GM12878 (cell line): Measurements from ENCODE around the gene ARGLU1. TPM values are rescaled to one million over a fixed set of nuclear protein-coding genes. Genes with fewer than 3 reads are reported as not detected.

Source experiments
- MYC ChIP-seq: IDR thresholded peaks from 2 replicates; pipeline ENCODE4 v1.6.1; 2011; ENCODE audit warnings: mild to moderate bottlenecking, low read length, moderate library complexity, inconsistent platforms; ENCODE audit not compliant: insufficient read depth, insufficient replicate concordance, insufficient read length, severe bottlenecking
- polyA plus RNA-seq, 11 experiments: library from polyadenylated mRNA; depleted of rRNA in 4 of 11; unstranded in 6 of 11; stranded (reverse) in 5 of 11; fragments of >200 nt; fragmentation: Nextera tagmentation in 4 of 11; fragmentation: Illumina TruSeq in 1 of 11; extraction: Ambion mirVana in 4 of 11; extraction: Trizol in 1 of 11; gene quantifications; 1 replicate in 1 of 11; 2 replicates in 10 of 11; pipeline versions ENCODE4 v1.2.1 to v1.2.3, GENCODE V29; 2011 to 2016; ENCODE audit warnings: inconsistent platforms in 2 of 11, missing spikeins in 2 of 11, low read depth in 1 of 11
- total RNA-seq, 4 experiments: library from RNA; depleted of rRNA in 3 of 4; stranded (reverse); fragments of >200 nt in 3 of 4; fragmentation: Illumina TruSeq in 1 of 4; extraction: Trizol in 1 of 4; gene quantifications; 2 replicates each; pipeline versions ENCODE4 v1.2.1 to v1.2.3, GENCODE V29; 2013 to 2021
- TF ChIP-seq, protein P1 (sequence below): IDR thresholded peaks from 2 replicates; pipeline ENCODE4 v1.6.1; 2011; ENCODE audit warnings: low read depth, low read length, improper control_type of control experiment, borderline replicate concordance

Gene ARGLU1
- total and polyA plus RNA-seq, 10 of the 15 experiments (the other 5 are each of a cell fraction or from before 2014, with no cell fraction given), result 47.1 to 197 (median 98.3) TPM

DNA sequence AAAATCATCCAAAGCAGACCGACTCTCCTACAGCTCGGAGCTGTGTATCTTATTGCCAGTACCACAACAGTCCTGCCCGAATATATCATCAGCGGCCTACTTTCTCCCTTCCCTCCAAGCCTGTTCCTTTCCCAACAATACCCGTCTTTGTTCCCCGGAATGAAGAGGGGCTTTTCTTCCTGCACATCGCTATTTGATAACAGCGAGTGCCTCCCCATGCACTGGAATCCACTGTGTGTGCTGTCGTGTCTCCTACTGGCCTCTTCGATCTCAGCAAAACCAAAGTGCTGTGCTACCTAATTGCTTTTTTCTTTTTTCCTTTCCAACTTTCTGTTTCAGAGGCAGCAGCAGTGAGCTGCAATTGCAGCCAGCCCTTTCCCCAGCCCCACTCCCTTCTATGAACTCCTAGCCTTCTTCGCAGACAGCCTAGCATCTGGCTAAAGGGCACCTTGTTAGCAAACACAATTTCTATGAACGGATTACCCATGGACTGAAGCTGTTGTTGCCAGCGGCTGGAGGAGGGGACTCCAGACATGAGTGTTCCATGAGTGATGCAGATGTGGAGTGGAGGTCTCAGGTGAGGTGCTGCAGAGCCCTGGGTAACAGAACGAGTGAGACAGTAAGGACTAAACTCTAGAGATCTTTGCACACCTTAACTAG lies 75.9 kb downstream of the ARGLU1 start (continued):
- TF ChIP-seq, protein P1, sequence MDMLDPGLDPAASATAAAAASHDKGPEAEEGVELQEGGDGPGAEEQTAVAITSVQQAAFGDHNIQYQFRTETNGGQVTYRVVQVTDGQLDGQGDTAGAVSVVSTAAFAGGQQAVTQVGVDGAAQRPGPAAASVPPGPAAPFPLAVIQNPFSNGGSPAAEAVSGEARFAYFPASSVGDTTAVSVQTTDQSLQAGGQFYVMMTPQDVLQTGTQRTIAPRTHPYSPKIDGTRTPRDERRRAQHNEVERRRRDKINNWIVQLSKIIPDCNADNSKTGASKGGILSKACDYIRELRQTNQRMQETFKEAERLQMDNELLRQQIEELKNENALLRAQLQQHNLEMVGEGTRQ, result no peak
- no peak for TF ChIP-seq MYC
- TF ChIP-seq, all 136 proteins: peak for 0

Other genes with a start within 250 kb of the ARGLU1 start
- gene EFNB2, start 32.5 kb downstream of the ARGLU1 start, total RNA-seq (2014; rRNA removed), result 0.22 and 0.40 TPM in 2 replicates
- gene EFNB2, start 32.5 kb downstream of the ARGLU1 start, total RNA-seq (2014; rRNA removed; fragmentation: Illumina TruSeq; extraction: Trizol), result 0.18 and 0.27 TPM in 2 replicates
- gene EFNB2, start 32.5 kb downstream of the ARGLU1 start, total RNA-seq (2021), result 0.40 and 0.44 TPM in 2 replicates
- 1.3 and 1.5 TPM in 2 replicates for gene EFNB2, start 32.5 kb downstream of the ARGLU1 start, polyA plus RNA-seq (2011; rRNA removed)
- 0.38 and 0.43 TPM in 2 replicates for gene EFNB2, start 32.5 kb downstream of the ARGLU1 start, polyA plus RNA-seq (2014; fragmentation: Illumina TruSeq; extraction: Trizol)
- gene EFNB2, start 32.5 kb downstream of the ARGLU1 start, polyA plus RNA-seq (2014; fragmentation: Nextera tagmentation; extraction: Ambion mirVana), result under 1 TPM; 0.18 TPM
- gene EFNB2, start 32.5 kb downstream of the ARGLU1 start, polyA plus RNA-seq (2014; rRNA removed), result 0.31 and 0.33 TPM in 2 replicates
- gene EFNB2, start 32.5 kb downstream of the ARGLU1 start, polyA plus RNA-seq (2016; fragmentation: Nextera tagmentation; extraction: Ambion mirVana), result under 1 TPM in 1 of 2 experiments, not detected in 1; 0.12 TPM